Gastrocnemius medialis (tissue), 4 donors: Measurements from ENCODE around the gene FOSB. TPM values are rescaled to one million over a fixed set of nuclear protein-coding genes. Genes with fewer than 3 reads are reported as not detected.

Experiments used
- ATAC-seq, 2 donors: fragments of 150-250 bp; one replicate each; pipeline ENCODE4 v1.9.1; 2016
- DNase-seq, 2 donors: peaks; one replicate each; pipeline ENCODE4 v3.0.0-alpha.2; 2019
- H3K27ac ChIP-seq, 4 donors: fragments of 200-600 bp; sonication (generic); 1 replicate in 1 of 4; 2 replicates in 3 of 4; pipeline ENCODE4 v1.5.1; 2016 to 2018; ENCODE audit warnings: mild to moderate bottlenecking in 2 of 4, moderate library complexity in 1 of 4
- H3K27me3 ChIP-seq, 3 donors: fragments of 200-600 bp; sonication (generic) in 2 of 3; 1 replicate in 1 of 3; 2 replicates in 2 of 3; pipeline versions ENCODE4 v1.5.1 to v1.6.0; 2016 to 2019; ENCODE audit warnings: mild to moderate bottlenecking in 1 of 3, moderate library complexity in 1 of 3
- H3K36me3 ChIP-seq, 2 donors: fragments of 200-600 bp; sonication (generic) in 1 of 2; one replicate each; pipeline ENCODE4 v1.5.1; 2017 to 2018
- H3K4me1 ChIP-seq, 2 donors: fragments of 200-600 bp; sonication (generic) in 1 of 2; one replicate each; pipeline ENCODE4 v1.5.1; 2016 to 2017; ENCODE audit warnings: mild to moderate bottlenecking in 2 of 2
- H3K4me3 ChIP-seq, 4 donors: fragments of 200-600 bp; sonication (generic) in 3 of 4; 1 replicate in 1 of 4; 2 replicates in 3 of 4; pipeline ENCODE4 v1.5.1; 2016 to 2019; ENCODE audit warnings: mild to moderate bottlenecking in 2 of 4
- H3K9me3 ChIP-seq, 3 donors: fragments of 200-600 bp; sonication (generic) in 2 of 3; 1 replicate in 1 of 3; 2 replicates in 2 of 3; pipeline ENCODE4 v1.5.1; 2016 to 2019
- POLR2A ChIP-seq, 2 donors: fragments of 450-650 bp; IDR thresholded peaks; one replicate each; pipeline ENCODE4 v1.6.1; 2017; ENCODE audit warnings: antibody characterized with exemption in 2 of 2, mild to moderate bottlenecking in 2 of 2, moderate library complexity in 2 of 2
- in situ Hi-C, 4 donors: fragments of 200-750 bp; cut with MboI; loops; one replicate each; pipeline versions ENCODE4 v1.15.0 to v1.8.0; 2017; ENCODE audit warnings: low sequenced_read_pairs in 4 of 4
- intact Hi-C: fragments of 100-400 bp; cut with DNase I; formaldehyde crosslinking; loops from one replicate; pipeline ENCODE4 v1.15.1; 2023; ENCODE audit warnings: low total_unique reads
- total RNA-seq, 4 donors: library from RNA; depleted of rRNA; stranded (reverse); fragments of >200 nt; gene quantifications; one replicate each; pipeline versions ENCODE4 v1.1.0 to v1.2.3, GENCODE V29; 2016
- TF ChIP-seq, protein P1 (sequence below), 5 experiments: fragments of 450-650 bp in 3 of 5; fragments of 200-600 bp in 2 of 5; sonication (generic) in 2 of 5; IDR thresholded peaks in 4 of 5; conservative IDR thresholded peaks in 1 of 5; 1 replicate in 4 of 5; 2 replicates in 1 of 5; pipeline ENCODE4 v1.5.1; 2016 to 2019; ENCODE audit warnings: antibody characterized with exemption in 5 of 5, mild to moderate bottlenecking in 3 of 5, moderate library complexity in 3 of 5

Gene FOSB
- total RNA-seq, 4 donors from 2014 or later: 0.17 to 1.8 (median 1.6) TPM; not detected in 1

DNA sequence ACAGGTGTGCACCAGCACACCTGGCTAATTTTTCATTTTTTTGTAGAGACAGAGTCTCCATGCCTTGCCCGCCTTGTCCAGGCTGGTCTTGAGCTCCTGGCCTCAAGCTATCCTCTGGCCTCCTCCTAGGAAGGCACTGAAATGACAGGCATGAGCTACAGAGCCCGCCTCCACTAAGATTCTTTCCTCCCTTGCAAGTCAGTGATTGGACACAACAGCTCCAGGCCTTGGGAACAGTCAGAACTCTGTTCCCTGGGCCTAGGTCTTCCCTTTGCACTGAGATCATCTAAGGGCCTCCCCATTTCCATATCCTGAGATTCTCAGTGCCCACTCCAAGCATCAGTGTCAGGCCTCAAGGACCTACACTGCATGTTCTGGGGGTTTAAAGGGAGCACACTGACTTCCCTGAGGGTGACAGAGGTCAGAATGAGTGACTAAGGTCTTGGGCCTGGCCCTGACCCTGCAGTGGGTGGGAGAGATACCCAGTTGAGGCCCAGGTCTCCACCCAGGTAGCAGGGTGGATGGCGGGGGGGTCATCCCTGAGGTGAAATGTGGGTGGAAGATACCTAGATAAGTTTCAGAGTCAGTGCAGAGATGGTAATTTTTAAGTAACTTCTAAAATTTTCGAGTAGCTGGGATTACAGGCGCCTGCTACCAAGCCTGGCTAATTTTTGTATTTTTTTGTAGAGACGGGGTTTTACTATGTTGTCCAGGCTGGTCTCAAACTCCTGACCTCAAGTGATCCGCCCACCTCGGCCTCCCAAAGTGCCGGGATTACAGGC is 26.7 kb upstream of the FOSB start:
- in situ Hi-C loops: loop anchor here in 1 of 4 donors (5.0 kb wide), 1 partner anchor 36 kb away; no protein-coding TSS in a partner anchor
- intact Hi-C loops: no loop called here
- no peak for ATAC-seq
- TF ChIP-seq, protein P1, sequence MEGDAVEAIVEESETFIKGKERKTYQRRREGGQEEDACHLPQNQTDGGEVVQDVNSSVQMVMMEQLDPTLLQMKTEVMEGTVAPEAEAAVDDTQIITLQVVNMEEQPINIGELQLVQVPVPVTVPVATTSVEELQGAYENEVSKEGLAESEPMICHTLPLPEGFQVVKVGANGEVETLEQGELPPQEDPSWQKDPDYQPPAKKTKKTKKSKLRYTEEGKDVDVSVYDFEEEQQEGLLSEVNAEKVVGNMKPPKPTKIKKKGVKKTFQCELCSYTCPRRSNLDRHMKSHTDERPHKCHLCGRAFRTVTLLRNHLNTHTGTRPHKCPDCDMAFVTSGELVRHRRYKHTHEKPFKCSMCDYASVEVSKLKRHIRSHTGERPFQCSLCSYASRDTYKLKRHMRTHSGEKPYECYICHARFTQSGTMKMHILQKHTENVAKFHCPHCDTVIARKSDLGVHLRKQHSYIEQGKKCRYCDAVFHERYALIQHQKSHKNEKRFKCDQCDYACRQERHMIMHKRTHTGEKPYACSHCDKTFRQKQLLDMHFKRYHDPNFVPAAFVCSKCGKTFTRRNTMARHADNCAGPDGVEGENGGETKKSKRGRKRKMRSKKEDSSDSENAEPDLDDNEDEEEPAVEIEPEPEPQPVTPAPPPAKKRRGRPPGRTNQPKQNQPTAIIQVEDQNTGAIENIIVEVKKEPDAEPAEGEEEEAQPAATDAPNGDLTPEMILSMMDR (IDR thresholded peaks at IDR 0.05 in 4 of 5, conservative IDR thresholded peaks at IDR 0.05 in 1 of 5): no peak
- TF ChIP-seq POLR2A (IDR thresholded peaks at IDR 0.05): no peak
- no peaks in the 10 kb centered on the region for H3K9me3 ChIP-seq
- no peaks in the 10 kb centered on the region for H3K36me3 ChIP-seq
- H3K27me3 ChIP-seq: no peaks in the 10 kb centered on the region
- peaks cover 15 to 27% of the 10 kb centered on the region in 2 donors for H3K4me1 ChIP-seq
- DNase-seq: no peak
- no peak overlapping the region for H3K4me3 ChIP-seq
- H3K27ac ChIP-seq: peak overlapping the region; percentile 89 to 98 (median 98)

DNA sequence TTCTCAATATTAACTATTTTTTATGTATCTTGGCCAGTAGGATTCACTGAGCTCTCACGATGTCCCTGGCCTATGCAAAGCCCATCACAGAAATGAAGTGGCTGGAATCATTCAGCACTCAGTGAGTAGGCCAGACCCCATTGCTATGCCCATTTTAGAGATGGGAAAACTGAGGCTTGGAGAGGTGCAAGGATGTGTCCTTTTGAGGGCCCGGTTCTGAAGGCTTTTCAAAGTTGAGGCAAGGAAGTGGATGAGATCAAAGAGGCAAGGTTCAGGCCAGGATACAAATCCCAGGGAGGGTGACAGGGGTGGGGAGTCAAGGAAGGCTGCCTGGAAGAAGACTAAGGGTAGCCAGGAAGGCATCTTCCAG is 25.4 kb upstream of the FOSB start:
- intact Hi-C loops (loop anchor here (2.0 kb wide), 1 partner anchor 14 kb away; no protein-coding TSS in a partner anchor), in situ Hi-C loops (loop anchor here in 1 of 4 donors (5.0 kb wide), 1 partner anchor 35 kb away; no protein-coding TSS in a partner anchor)
- no peak for ATAC-seq

DNA sequence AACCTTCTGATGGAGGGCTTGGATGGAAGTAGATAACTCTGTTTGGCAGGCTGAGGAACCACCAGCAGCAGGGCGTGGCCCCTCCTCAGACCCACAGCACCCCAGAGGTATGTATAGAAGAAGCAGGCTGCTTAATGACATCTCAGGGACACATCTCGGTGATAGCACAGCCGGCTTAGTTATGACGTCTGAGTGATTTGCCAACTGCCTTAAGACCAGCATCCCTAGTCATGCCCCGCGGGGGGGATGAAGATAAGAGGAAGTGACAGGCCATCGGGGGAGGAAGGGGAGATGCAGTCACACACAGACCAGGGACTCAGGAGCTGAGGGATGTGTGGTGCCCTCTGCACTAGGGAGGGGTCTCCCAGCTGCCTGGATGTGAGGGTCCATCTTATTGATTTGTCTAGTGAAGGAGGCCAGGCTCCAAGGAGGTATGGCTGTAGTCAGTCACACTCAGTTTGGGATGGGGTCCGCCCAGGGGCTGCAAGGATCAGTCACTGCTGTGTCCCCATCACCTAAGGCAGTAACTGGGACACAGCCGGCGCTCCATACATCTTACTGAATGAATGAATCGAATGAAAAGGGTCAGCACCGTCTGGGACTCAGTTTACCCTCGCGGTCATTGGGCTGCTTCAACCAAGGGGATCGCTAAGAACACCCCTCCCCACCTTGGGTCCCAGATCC is 24.9 kb upstream of the FOSB start:
- Histone ChIP-seq H3K27ac (peak overlapping the region; percentile 91 to 97 (median 92)), H3K4me1 (peaks cover 15 to 27% of the 10 kb centered on the region in 2 donors), H3K9me3 (no peaks in the 10 kb centered on the region), H3K4me3 (peak overlapping the region; percentile 62 to 72 (median 64)), H3K27me3 (no peaks in the 10 kb centered on the region), H3K36me3 (no peaks in the 10 kb centered on the region)
- TF ChIP-seq, protein P1 (IDR thresholded peaks at IDR 0.05 in 4 of 5, conservative IDR thresholded peaks at IDR 0.05 in 1 of 5): no peak
- no peak for TF ChIP-seq POLR2A (IDR thresholded peaks at IDR 0.05)
- ATAC-seq (peak in 1 of 2 donors; percentile 1), DNase-seq (peak in 1 of 2 donors; percentile 52)
- intact Hi-C loops (loop anchor here (1.0 to 2.0 kb wide), 2 partner anchors 14 to 26 kb away; no protein-coding TSS in a partner anchor), in situ Hi-C loops (loop anchor here in 1 of 4 donors (5.0 kb wide), 1 partner anchor 34 kb away; no protein-coding TSS in a partner anchor)

More for the DNA sequence above, 25.4 kb upstream of the FOSB start:
- Histone ChIP-seq H3K9me3 (no peaks in the 10 kb centered on the region), H3K27ac (peak overlapping the region; percentile 91 to 97 (median 92)), H3K4me1 (peaks cover 15 to 27% of the 10 kb centered on the region in 2 donors), H3K27me3 (no peaks in the 10 kb centered on the region), H3K4me3 (no peak overlapping the region), H3K36me3 (no peaks in the 10 kb centered on the region)
- no peak for DNase-seq
- no peak for TF ChIP-seq POLR2A (IDR thresholded peaks at IDR 0.05)
- TF ChIP-seq, protein P1 (IDR thresholded peaks at IDR 0.05 in 4 of 5, conservative IDR thresholded peaks at IDR 0.05 in 1 of 5): no peak

DNA sequence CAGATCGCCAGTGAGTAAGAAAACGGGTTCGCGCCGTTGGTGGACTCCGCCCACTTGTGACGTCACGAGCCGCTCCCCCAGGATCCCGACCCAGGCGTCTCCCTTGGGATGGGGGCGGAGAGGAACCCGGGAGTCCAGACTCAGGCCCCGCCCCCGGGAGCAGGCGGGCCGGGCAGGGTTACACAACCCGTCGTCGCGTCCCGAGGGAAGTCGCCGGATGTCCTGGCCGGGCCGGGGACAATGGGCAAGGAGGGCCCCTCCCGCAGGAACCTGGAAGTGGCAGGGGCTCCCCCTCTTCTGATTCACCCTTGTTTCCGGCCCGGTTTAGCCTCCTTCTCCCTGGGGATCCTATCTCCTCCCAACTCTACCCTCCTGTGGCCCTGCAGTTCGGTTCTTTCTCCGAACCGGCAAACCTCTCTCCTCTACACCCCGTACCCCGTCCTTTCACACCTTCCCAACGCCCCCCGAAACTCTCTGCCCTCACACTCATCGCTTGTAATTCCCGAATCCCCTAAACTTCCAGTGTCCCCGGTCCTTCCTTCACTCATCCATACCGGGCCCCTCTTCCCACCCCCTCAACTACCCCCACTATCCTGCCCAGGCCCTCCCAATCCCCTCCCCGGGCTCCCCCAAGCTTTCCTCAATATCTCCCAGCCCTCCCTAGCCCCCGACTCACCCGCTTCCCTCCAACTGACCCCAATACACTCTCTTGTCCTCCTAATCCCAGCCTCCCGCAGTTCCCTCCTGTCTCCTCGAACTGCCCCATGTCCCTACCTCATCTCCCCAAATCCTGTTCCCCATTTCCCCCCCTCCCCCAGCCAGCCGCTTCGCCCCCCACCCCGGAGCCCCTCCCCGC is 24.1 kb upstream of the FOSB start:
- in situ Hi-C loops (loop anchor here in 1 of 4 donors (5.0 kb wide), 1 partner anchor 34 kb away; no protein-coding TSS in a partner anchor), intact Hi-C loops (loop anchor here (1.0 to 2.0 kb wide), 2 partner anchors 15 to 26 kb away; no protein-coding TSS in a partner anchor)
- no peaks in the 10 kb centered on the region for H3K9me3 ChIP-seq
- peak; percentile 88 to 89 for TF ChIP-seq POLR2A (IDR thresholded peaks at IDR 0.05)
- TF ChIP-seq, protein P1 (IDR thresholded peaks at IDR 0.05 in 4 of 5, conservative IDR thresholded peaks at IDR 0.05 in 1 of 5): no peak
- H3K36me3 ChIP-seq: no peaks in the 10 kb centered on the region
- peak overlapping the region; percentile 62 to 72 (median 64) for H3K4me3 ChIP-seq
- no peaks in the 10 kb centered on the region for H3K27me3 ChIP-seq
- DNase-seq (peak; percentile 93 to 96), ATAC-seq (peak; percentile 65 to 67)
- H3K27ac ChIP-seq: peak overlapping the region; percentile 91 to 97 (median 92)
- peaks cover 15 to 27% of the 10 kb centered on the region in 2 donors for H3K4me1 ChIP-seq
